ENCODE results near the gene PIK3C2B.
A peak's percentile ranks its signal among the peaks of the same experiment; 100 is the strongest.

The PIK3C2B gene

GRCh38 chr1:204478172-204478899, 16.3 kb downstream of the PIK3C2B start:
- DNase-seq (ENCODE audit: low spot score), result no peak

- DNase-seq (ENCODE audit: low spot score), result no peak
Measured at GRCh38 chr1:204477036-204477740, 17.4 kb downstream of the PIK3C2B start.

- no peak for DNase-seq (ENCODE audit: low spot score)
Measured at GRCh38 chr1:204476563-204476962, 18.0 kb downstream of the PIK3C2B start.

GRCh38 chr1:204475656-204476432, 18.8 kb downstream of the PIK3C2B start:
- DNase-seq (ENCODE audit: low spot score), result no peak

GRCh38 chr1:204473400-204473965, 21.1 kb downstream of the PIK3C2B start:
- no peak for DNase-seq (ENCODE audit: low spot score)

GRCh38 chr1:204472660-204473059, 21.9 kb downstream of the PIK3C2B start:
- DNase-seq (ENCODE audit: low spot score), result no peak

GRCh38 chr1:204471687-204472086, 22.9 kb downstream of the PIK3C2B start:
- DNase-seq (ENCODE audit: low spot score), result no peak

GRCh38 chr1:204469304-204469703, 25.3 kb downstream of the PIK3C2B start:
- no peak for DNase-seq (ENCODE audit: low spot score)

- DNase-seq (ENCODE audit: low spot score), result no peak
Measured at GRCh38 chr1:204468766-204469302, 25.8 kb downstream of the PIK3C2B start.

- DNase-seq (ENCODE audit: low spot score), result no peak
Measured at GRCh38 chr1:204468206-204468605, 26.4 kb downstream of the PIK3C2B start.

- peak; percentile 87 for DNase-seq (ENCODE audit: low spot score)
Measured at GRCh38 chr1:204466416-204467405, 27.9 kb downstream of the PIK3C2B start.

GRCh38 chr1:204465546-204466415, 28.8 kb downstream of the PIK3C2B start:
- peak; percentile 51 for DNase-seq (ENCODE audit: low spot score)

- DNase-seq (ENCODE audit: low spot score), result no peak
Measured at GRCh38 chr1:204464701-204465100, 29.9 kb downstream of the PIK3C2B start.

GRCh38 chr1:204464187-204464631, 30.4 kb downstream of the PIK3C2B start:
- no peak for DNase-seq (ENCODE audit: low spot score)

- no peak for DNase-seq (ENCODE audit: low spot score)
Measured at GRCh38 chr1:204463125-204464060, 31.2 kb downstream of the PIK3C2B start.

- no peak for DNase-seq (ENCODE audit: low spot score)
Measured at GRCh38 chr1:204462229-204462561, 32.4 kb downstream of the PIK3C2B start.

- no peak for DNase-seq (ENCODE audit: low spot score)
Measured at GRCh38 chr1:204461331-204462228, 33.0 kb downstream of the PIK3C2B start.

GRCh38 chr1:204460346-204460745, 34.3 kb downstream of the PIK3C2B start:
- no peak for DNase-seq (ENCODE audit: low spot score)
